ENCODE measurements around the gene PPP1R1B. TPM values are rescaled to one million over a fixed set of nuclear protein-coding genes. Genes with fewer than 3 reads are reported as not detected.

PPP1R1B gene
- total and polyA plus RNA-seq, 2 of the 4 experiments (the other 2 are of a cell fraction): not detected

- H2AK5ac ChIP-seq (ENCODE audit: low read depth, low read length): no peak overlapping the region
- no peak overlapping the region for H3K9ac ChIP-seq (ENCODE audit: low read depth, low read length)
- ATAC-seq (ENCODE audit: low read depth): no peak
- H4K91ac ChIP-seq (ENCODE audit: insufficient read depth, low read depth, low read length): no peak overlapping the region
- no TSS peak for BruUV-seq (replicated peaks)
- H4K5ac ChIP-seq (ENCODE audit: low read depth, low read length): no peak overlapping the region
- ChIA-PET POLR2A (ENCODE audit: unreplicated experiment) (interaction anchor here (0.7 kb wide), 1 partner anchor 14 kb away, joined by 8 read pairs; no protein-coding TSS in a partner anchor), CTCF (interaction anchor here (1.4 kb wide), 1 partner anchor 9 kb away, joined by 4 read pairs; no protein-coding TSS in a partner anchor)
- no peak overlapping the region for H2BK20ac ChIP-seq (ENCODE audit: low read depth, low read length)
- in situ Hi-C loops (cut with MboI; ENCODE audit: low sequenced_read_pairs): no loop called here
- H3K4ac ChIP-seq (ENCODE audit: low read depth, low read length): no peak overlapping the region
- H3K4me1 ChIP-seq (ENCODE audit: control insufficient read depth, insufficient read depth, low read length): no peaks in the 10 kb centered on the region
- H3K36me3 ChIP-seq (ENCODE audit: control insufficient read depth, insufficient read depth, low read length): no peaks in the 10 kb centered on the region
- H2AFZ ChIP-seq (replicated peaks; ENCODE audit: low read length, poor library complexity): no peak overlapping the region
- H2AK9ac ChIP-seq (replicated peaks; ENCODE audit: low read depth, low read length, poor library complexity): no peak overlapping the region
- no peak overlapping the region for H3K14ac ChIP-seq (replicated peaks; ENCODE audit: low read depth, low read length)
- intact Hi-C loops (cut with micrococcal nuclease): no loop called here
- WGBS, 2 experiments (ENCODE audit: extremely low coverage in 2 of 2, insufficient read length in 1 of 2): no CpG with 5 or more reads among the region's 3 CpGs
- no peak overlapping the region for H3K56ac ChIP-seq (ENCODE audit: extremely low read depth, insufficient read depth, low read length)
- no peaks in the 10 kb centered on the region for H3K9me3 ChIP-seq (ENCODE audit: control insufficient read depth, insufficient read depth, low read length)
- no peak overlapping the region for H3K27ac ChIP-seq (ENCODE audit: insufficient read depth, low read length)
- DNase-seq: no peak
- no peak overlapping the region for H3K18ac ChIP-seq (ENCODE audit: low read depth, low read length)
- no peaks in the 10 kb centered on the region for H3K79me1 ChIP-seq (ENCODE audit: low read depth in 1 of 2, low read length in 2 of 2)
- no peak overlapping the region for H2BK120ac ChIP-seq (ENCODE audit: low read depth, low read length)
- H4K8ac ChIP-seq (ENCODE audit: low read depth in 2 of 2, low read length in 2 of 2): no peak overlapping the region
- no peak overlapping the region for H2BK15ac ChIP-seq (ENCODE audit: low read depth, low read length)
- no peak overlapping the region for H3K4me3 ChIP-seq (ENCODE audit: insufficient read depth, low read depth, low read length)
- dilution Hi-C loops (cut with HindIII; ENCODE audit: low sequenced_read_pairs, unreplicated experiment): no loop called here
- no peak overlapping the region for H3K4me2 ChIP-seq (ENCODE audit: low read depth, low read length)
- H3K9me1 ChIP-seq (ENCODE audit: insufficient read depth, low read length): no peaks in the 10 kb centered on the region
- H3K23ac ChIP-seq (ENCODE audit: low read depth, low read length): no peak overlapping the region
- H2BK5ac ChIP-seq (ENCODE audit: low read depth, low read length, poor library complexity, severe bottlenecking): no peak overlapping the region
- no peaks in the 10 kb centered on the region for H4K20me1 ChIP-seq (ENCODE audit: insufficient read depth, low read length)
- TF ChIP-seq ELK1 (IDR thresholded peaks at IDR 0.05; ENCODE audit: borderline replicate concordance, low read depth, low read length) (no peak), USF2 (IDR thresholded peaks at IDR 0.05; ENCODE audit: low read depth, low read length) (no peak), MAFK (IDR thresholded peaks at IDR 0.05; ENCODE audit: low read depth, low read length) (no peak), RAD21 (IDR thresholded peaks at IDR 0.05; ENCODE audit: low read length) (no peak), MAZ (IDR thresholded peaks at IDR 0.05; ENCODE audit: borderline replicate concordance, low read depth, low read length) (no peak), MXI1 (IDR thresholded peaks at IDR 0.05; ENCODE audit: borderline replicate concordance, low read depth, low read length) (no peak), BHLHE40 (IDR thresholded peaks at IDR 0.05; ENCODE audit: low read depth, low read length) (no peak), RFX5 (IDR thresholded peaks at IDR 0.05; ENCODE audit: low read depth, low read length) (no peak), NFE2L2 (IDR thresholded peaks at IDR 0.05; ENCODE audit: low read depth, low read length) (no peak), POLR2A (IDR thresholded peaks at IDR 0.05; ENCODE audit: low read depth, low read length) (no peak), RCOR1 (IDR thresholded peaks at IDR 0.05; ENCODE audit: insufficient replicate concordance, low read length) (no peak), CHD1 (IDR thresholded peaks at IDR 0.05; ENCODE audit: low read depth, low read length) (no peak), CTCF (conservative IDR thresholded peaks at IDR 0.05; ENCODE audit: low read depth, low read length) (no peak), CEBPB (IDR thresholded peaks at IDR 0.05; ENCODE audit: low read depth, low read length) (no peak), FOS (IDR thresholded peaks at IDR 0.05; ENCODE audit: low read depth, low read length) (no peak), SMC3 (IDR thresholded peaks at IDR 0.05; ENCODE audit: low read depth, low read length) (no peak)
- peaks cover 64% of the 10 kb centered on the region for H3K27me3 ChIP-seq (ENCODE audit: control insufficient read depth, insufficient read depth, low read length)
Observed at GRCh38 chr17:39614545-39615157, 12.1 kb upstream of the PPP1R1B start.
